T-helper 9 cell (primary cell): Measurements from ENCODE around the gene MFSD2B.
"Not testable (repeated sequence)": the region's sequence is repeated elsewhere in the genome, so short reads cannot be mapped to it uniquely, and the experiment has no call there.

Experiments
- DNase-seq: peaks from one replicate; pipeline ENCODE4 v3.0.0-alpha.2; 2020

MFSD2B gene

DNA sequence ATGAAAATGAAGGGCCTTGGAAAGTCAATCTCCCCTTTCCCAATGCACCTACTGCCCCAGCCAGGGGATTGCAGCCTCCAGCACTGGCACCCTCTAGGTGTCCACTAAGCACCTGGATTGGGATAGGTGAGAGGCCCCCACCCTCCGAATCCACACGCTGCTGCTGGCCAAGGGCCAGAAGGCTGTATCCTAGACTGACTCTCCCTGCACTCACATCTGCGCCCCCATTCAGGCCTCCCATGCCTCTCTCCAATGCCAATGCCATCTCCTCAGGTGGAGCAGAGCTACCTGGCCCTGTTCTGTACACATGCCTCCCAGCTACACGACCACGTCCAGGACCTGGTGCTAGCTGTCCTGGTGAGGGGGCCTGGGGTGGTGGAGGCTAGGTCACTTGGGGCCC is 9.8 kb downstream of the MFSD2B start:
- no peak for DNase-seq

DNA sequence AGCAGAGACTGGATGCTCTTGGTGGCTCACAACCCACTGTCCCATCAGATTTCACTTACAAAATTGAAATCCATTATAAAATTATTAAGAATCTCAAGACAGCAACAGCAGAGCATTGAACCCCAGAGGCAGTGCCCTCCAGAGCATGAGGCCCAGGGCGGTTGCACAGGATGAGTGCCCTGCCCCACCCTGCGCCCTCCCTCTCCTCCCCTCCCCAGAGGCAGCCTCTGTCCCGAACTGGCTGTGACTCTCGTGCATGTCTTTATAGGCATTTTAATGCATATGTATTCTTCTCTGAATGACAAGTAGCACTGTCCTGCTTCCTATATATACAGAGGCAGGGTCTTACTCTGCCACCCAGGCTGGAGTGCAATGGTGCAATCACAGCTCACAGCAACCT is 10.4 kb downstream of the MFSD2B start:
- no peak for DNase-seq

DNA sequence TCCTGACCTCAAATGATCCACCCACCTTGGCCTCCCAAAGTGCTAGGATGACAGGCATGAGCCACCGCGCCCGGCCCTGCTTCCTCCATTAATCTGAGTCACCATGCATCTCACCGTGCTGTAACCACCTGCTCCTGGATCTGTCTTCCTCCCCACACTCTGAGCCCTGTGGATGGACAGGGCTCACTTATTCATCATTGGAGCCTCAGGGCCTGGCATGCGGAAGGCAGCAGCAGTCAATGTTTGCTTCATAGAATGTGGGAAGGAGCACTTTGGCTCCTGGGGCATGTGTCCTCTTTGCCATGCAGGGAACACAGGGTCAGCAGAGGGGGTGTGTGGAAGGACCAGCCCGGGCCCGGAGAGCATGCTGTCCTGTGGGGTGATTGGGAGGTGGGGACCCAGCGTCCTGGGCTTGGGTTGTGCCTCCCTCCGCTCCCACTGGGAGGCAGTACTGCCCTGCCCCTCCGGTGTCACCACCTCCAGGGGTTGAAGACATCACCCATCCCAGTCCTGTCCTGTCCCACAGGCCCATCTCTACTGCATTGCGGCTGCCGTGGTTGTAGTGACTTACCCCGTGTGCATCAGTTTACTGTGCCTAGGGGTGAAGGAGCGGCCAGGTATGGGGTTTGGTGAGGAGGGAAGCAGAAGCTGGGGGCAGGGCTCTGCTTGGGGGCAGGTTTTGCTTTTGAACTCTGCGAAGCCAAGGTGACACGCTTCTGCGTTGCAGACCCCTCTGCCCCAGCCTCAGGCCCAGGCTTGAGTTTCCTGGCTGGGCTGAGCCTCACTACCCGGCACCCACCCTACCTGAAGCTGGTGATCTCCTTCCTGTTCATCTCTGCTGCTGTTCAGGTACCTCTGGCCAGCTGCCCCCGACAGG is 11.5 kb downstream of the MFSD2B start:
- DNase-seq = no peak

DNA sequence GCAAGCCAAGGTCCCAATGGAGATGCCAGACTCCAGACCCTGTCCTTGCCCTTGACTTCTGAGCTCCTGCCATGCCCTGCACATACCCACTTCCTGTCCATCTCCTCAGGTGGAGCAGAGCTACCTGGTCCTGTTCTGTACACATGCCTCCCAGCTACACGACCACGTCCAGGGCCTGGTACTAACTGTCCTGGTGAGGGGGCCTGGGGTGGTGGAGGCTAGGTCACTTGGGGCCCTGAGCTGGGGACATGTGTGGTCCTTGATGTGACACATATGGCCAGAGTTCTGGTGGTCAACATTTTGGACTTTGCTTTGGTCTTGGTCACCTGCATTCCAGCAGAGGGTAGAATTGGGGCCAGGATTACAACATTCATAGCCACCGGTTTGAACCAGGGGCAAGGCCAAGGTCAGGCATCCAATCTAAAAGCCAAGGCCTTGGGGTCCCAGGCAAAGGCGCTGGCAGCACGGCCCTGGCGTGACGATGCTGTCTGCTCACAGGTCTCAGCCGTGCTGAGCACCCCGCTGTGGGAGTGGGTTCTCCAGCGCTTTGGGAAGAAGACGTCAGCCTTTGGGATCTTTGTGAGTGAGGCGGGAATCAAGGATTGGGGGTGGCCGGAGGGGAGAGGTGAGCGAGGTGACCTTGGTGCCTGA is 12.6 kb downstream of the MFSD2B start:
- no peak for DNase-seq

GRCh38 chr2:24022975-24023575 is 13.2 kb downstream of the MFSD2B start:
- DNase-seq = no peak

DNA sequence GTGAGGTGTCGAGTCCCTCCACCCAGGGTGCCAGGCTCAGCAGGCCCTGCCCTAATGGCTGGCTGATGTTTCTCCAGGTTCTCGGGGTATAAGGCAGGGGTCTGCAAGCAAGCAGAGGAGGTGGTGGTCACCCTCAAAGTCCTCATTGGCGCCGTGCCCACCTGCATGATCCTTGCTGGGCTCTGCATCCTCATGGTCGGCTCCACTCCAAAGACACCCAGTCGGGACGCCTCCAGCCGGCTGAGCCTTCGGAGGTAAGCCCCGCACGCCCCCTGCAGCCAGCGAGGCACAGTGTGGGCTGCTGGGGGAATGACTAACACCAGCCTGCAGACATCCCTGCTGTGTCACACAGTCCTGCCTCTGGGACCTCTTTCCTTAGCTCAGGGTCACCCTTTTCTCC is 14.1 kb downstream of the MFSD2B start:
- no peak for DNase-seq

DNA sequence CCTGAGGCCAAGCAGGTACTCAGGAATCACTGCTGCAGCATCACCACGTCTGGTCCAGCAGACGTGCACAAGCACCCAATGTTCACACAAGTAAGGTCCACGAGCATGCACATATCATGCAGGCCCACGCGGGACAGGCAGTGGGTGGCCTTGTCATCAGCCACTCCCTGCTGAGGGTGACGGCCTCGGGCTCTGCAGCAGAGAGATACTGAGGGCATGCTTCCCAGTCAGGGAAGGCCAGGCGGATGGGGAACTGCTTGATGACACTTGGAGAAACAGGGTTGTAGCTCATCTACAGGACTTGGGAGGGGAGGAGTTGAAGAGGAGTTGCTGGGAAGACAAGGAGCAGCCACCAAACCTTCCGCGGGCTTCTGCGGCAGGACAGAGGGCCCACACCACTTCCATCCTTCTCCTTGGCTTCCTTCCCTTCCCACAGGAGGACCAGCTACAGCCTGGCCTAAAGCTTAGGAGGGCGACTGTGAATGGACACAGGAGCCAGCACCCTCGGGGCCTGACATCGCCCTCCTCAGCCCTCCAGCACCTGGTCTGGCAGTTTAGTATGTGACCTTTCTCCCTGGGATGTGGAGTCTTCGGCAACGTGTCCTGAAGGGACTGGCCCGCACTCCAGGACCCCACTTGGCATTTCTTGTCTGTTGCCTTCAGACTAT is 15.2 kb downstream of the MFSD2B start:
- DNase-seq = no peak

DNA sequence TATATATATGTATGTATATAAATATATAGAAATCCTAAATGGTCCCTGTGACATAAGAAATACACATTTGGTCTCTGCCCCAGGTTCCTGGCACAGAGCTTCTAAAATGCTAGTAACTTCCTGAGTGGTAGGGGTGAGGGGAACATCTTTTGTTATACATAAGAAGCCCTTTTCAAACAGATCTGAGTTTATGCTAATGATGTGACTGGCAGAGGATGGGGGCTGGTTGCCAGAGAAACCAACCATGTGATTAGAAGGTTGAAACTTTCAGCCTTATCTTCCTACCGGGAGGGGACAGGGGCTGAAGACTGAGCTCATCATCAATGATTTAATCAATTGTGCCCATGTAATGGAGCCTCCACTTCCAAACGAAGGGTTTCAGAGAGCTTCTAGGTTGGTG is 16.3 kb downstream of the MFSD2B start:
- DNase-seq = no peak

GRCh38 chr2:24038786-24039499 is 29.1 kb downstream of the MFSD2B start:
- no peak for DNase-seq

DNA sequence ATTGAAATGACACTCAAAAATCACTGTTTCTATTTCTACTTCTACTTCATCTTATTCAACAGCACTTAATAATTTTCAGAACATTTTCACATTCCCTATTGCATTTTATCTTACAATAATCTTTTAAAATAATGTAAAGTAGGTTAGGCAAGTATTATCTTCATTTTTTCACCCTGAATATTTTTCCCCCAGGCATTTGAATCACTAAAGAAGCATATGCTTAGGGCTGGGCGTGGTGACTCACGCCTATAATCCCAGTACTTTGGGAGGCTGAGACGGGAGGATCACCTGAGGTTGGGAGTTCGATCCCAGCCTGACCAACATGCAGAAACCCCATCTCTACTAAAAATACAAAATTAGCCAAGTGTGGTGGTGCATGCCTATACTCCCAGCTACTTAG is 30.6 kb downstream of the MFSD2B start:
- no peak for DNase-seq

DNA sequence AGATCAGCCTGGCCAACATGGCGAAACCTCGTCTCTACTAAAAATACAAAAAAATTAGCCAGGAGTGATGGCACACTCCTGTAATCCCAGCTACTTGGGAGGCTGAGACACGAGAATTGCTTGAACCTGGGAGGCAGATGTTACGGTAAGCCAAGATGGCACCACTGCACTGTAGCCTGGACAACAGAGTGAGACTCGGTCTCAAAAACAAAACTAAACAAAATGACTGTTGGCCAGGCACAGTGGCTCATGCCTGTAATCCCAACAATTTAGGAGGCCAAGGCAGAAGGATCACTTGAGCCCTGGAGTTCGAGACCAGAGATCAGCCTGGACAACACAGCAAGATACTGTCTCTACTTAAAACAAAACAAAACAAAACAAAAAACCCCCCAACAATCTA is 33.2 kb downstream of the MFSD2B start:
- not testable (repeated sequence) for DNase-seq

DNA sequence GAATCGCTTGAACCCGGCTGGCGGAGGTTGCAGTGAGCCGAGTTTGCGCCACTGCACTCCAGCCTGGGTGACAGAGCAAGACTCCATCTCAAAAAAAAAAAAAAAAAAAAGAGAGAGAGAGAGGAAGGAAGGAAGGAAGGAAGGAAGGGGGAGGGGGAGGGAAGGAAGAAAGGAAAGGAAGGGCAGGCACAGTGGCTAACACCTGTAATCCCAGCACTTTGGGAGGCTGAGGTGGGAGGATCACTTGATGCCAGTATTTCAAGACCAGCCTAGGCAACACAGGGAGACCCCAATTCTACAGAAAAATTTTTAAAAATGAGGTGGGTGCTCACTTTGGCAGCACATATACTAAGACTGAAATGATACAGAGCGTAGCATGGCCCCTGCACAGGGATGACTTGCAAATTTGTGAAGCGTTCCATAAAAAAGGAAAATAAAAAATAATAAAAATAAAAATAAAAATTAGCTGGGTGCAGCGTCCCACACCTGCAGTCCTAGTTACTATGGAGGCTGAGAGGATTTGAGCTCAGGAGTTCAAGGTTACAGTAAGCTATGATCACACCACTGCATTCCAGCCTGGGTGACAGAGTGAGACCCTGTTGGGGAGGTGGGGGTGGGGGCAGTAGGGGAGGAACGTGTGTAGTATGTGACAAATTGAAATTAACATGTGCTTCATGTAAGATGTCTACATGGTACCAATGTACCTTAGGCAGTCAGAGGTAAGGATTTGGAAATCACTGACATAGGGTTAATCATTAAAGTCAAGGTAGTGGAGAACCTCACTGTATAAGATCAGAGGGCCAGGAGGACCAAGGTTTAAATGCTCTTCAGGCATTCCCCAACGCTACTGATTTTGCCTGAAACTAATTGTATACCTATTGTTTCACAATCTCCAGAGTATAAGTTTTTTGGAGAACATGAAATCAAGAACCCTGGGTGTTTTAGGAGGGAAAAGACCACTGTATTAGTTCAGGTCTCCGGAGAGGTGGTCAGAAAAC is 35.9 kb downstream of the MFSD2B start:
- DNase-seq = no peak

- DNase-seq = no peak
Measured at GRCh38 chr2:24046599-24046929, 36.7 kb downstream of the MFSD2B start.

GRCh38 chr2:24046930-24047702 is 37.2 kb downstream of the MFSD2B start, which contains the start of gene WDCP:
Gene WDCP, minus strand, starts transcription at chr2:24047391. Its CDS starts 7,897 bp downstream, at chr2:24039494.
- peak; percentile 85 for DNase-seq

DNA sequence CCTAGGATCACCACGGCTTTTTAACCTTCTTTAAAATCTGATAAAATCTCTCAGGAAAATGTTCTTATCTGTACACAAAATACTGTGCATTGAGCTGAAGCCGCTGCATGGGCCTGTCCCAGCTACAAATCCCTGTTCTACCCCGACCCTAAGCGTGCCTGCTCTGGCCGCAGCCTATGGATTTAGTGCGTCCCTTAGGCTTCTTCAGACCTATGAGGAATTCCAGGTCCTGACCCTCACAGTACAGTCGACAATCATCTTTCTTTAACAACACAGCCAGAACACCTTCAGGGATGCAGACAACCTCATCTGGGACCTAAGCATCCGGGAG is 37.8 kb downstream of the MFSD2B start:
- no peak for DNase-seq

DNA sequence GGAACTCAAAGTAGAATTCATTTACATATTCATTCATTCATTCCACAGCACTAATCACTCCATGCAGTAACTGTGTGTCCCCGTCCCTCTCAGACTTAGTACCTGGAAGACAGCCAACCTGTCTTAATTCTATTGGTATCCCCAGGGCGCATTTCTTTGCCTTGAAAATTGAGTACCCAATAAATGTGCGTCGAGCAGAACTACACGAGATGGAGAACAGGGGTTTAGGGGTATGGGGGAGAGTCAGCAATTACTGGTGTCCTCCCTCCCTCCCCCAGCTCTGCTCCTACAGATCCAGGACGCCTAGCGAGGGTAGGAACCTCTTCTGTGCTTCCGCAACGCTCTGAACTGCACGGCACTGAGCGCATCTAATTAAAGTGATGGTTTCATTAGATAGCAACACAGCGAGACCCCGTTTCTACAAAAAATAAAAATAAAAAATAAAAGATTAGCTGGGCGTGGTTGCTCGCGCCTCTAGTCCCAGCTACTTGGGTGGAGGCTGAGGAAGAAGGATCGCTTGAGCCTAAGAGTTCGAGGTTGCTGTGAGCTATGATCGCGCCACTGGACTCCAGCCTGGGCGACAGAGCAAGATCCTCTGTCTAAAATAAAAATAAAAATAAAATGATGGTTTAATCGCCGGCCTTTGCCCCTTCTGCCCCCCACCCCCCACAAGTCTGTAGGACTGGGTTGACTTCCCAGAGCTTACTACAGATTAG is 39.0 kb downstream of the MFSD2B start:
- no peak for DNase-seq

GRCh38 chr2:24049485-24050021 is 39.7 kb downstream of the MFSD2B start, which contains the start of gene FKBP1B:
Gene FKBP1B, plus strand, starts transcription at chr2:24049741. Its CDS starts 109 bp downstream, at chr2:24049850.
- peak; percentile 57 for DNase-seq

DNA sequence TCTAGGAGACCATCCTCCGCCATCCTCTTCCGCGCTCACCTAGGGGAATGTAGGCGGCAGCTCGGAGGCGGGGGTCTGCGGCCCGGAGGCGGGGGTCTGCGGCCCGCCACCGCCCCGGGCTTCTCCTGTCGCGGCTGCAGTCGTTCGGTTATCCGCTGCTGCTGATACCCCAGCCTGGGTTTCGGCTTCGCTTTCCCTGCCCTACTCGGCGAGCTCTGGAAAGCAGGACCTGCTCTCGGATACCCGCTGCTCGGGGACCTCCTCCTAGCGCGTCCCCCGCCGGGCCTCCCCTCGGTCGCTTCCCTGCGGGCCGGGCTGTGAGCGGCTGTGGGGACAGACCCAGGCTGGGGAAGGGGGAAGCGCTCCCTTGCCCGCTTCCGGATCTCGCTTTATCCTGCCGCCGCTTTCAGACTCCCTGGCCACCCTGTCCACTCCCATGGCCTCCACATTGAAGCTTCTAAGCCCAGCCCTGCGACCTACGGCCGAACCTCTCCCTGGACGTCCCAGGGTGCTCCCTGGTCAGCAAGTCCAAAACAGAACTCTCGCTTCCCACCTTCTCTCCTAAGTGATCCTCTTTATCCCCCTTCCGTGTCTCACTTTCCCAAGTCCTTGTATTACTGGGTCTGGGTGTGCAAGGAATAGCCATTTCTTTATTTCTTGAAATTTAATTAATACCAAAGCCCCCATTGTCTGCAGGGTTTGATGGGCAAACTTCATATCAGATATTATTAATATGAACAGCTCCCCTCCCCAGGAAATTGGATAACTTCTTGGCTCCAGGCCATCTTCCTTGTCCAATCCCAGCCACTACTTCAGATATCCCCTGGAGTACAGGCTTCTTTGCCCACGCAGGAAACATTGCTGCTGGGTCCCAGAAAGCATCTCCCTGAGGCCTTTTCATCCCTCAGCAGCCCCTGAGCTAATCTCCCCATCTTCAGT is 40.4 kb downstream of the MFSD2B start:
- DNase-seq = no peak
